Heart right ventricle (tissue), 16 donors: ENCODE measurements around the gene NIPAL1. TPM values are rescaled to one million over a fixed set of nuclear protein-coding genes. Genes with fewer than 3 reads are reported as not detected.

Experiments used
- ATAC-seq, 8 donors: fragments of 200-7000 bp; cut with Tn5 transposase; one replicate each; pipeline ENCODE4 v1.9.1; 2020; ENCODE audit warnings: mild to moderate bottlenecking in 8 of 8, moderate library complexity in 8 of 8, moderate number of reproducible peaks in 1 of 8
- DNase-seq, 2 donors: peaks; one replicate each; pipeline ENCODE4 v3.0.0-alpha.2; 2020
- H3K27ac ChIP-seq, 10 donors: fragments of 200-600 bp; sonication (generic) in 2 of 10; one replicate each; pipeline versions ENCODE4 v1.5.0 to v1.8.0; 2020 to 2022; ENCODE audit warnings: mild to moderate bottlenecking in 3 of 10
- H3K27me3 ChIP-seq, 7 donors: fragments of 200-600 bp; one replicate each; pipeline ENCODE4 v1.8.0; 2021 to 2022; ENCODE audit warnings: mild to moderate bottlenecking in 2 of 7
- H3K36me3 ChIP-seq, 9 donors: fragments of 200-600 bp; sonication (generic) in 1 of 9; one replicate each; pipeline versions ENCODE4 v1.5.0 to v1.8.0; 2020 to 2022; ENCODE audit warnings: mild to moderate bottlenecking in 2 of 9
- H3K4me1 ChIP-seq, 9 donors: fragments of 200-600 bp; sonication (generic) in 1 of 9; one replicate each; pipeline versions ENCODE4 v1.5.0 to v1.8.0; 2020 to 2022; ENCODE audit warnings: mild to moderate bottlenecking in 4 of 9
- H3K4me3 ChIP-seq, 10 donors: fragments of 200-600 bp; sonication (generic) in 2 of 10; one replicate each; pipeline versions ENCODE4 v1.5.0 to v1.8.0; 2020 to 2022; ENCODE audit warnings: mild to moderate bottlenecking in 7 of 10, moderate library complexity in 2 of 10
- H3K9me3 ChIP-seq, 11 donors: fragments of 200-600 bp in 10 of 11; sonication (generic) in 2 of 11; one replicate each; pipeline versions ENCODE4 v1.5.0 to v1.8.0; 2013 to 2022; ENCODE audit warnings: mild to moderate bottlenecking in 2 of 11, control low read depth in 1 of 11, moderate library complexity in 1 of 11
- CTCF ChIP-seq, 9 donors: fragments of 200-600 bp; sonication (generic) in 2 of 9; IDR thresholded peaks; one replicate each; pipeline versions ENCODE4 v1.5.0 to v1.8.0; 2021 to 2022; ENCODE audit warnings: antibody characterized with exemption in 9 of 9, mild to moderate bottlenecking in 5 of 9, moderate library complexity in 1 of 9
- WGBS, 2 donors: extraction: QIAGEN DNeasy Blood & Tissue Kit; methylation state at CpG; one replicate each; pipeline ENCODE4 v1.1.7; 2013; ENCODE audit warnings: inconsistent platforms in 1 of 2; 5-methylcytosine and 5-hydroxymethylcytosine counted together
- intact Hi-C, 10 donors: fragments of 100-400 bp; cut with DNase I; formaldehyde crosslinking; loops; one replicate each; pipeline versions ENCODE4 v1.11.1 to v1.14.2; 2022
- polyA plus RNA-seq, 2 donors: library from polyadenylated mRNA; stranded (reverse); fragments of 200-250 nt; gene quantifications; one replicate each; pipeline ENCODE4 v1.2.3, GENCODE V29; 2013
- total RNA-seq, 10 donors: library from RNA; stranded (reverse); fragmentation: NEBNext Ultra II Directional in 3 of 10; extraction: Animal tissue kit (Norgen Biotek cat#: 25700) in 3 of 10; gene quantifications; one replicate each; pipeline versions ENCODE4 v1.2.1 to v1.2.4, GENCODE V29; 2021 to 2023
- donor health status: Arrhythmogenic right ventricular cardiomyopathy.
- donor health status: ischemic (EF 13 %, LVEDD 7.1; RV severe dilation, severe dysfunction).
- donor health status: healthy with polysubstance abuse.
- donor health status: DM: no; HTN: yes; CAD: no.
- donor health status: DM: no; HTN: no; CAD: no.
- donor health status: ischemic (EF 25% LVEDD 6.9; RV normal size, moderate dysfunction).
- donor health status: ischemic (EF 25% LVEDD 5.7; RV mildly dilated, moderate dysfunction).
- donor health status: healthy.
- donor health status: DM: yes; HTN: yes; CAD: no.
- donor health status: Ischemic cardiomyopathy.
- donor health status: ischemic (EF 35%, LVEDD 5.7; RV mildly dilated, moderate dysfunction).
- donor health status: nonischemic (EF 11% LVEDD 7.7; RV severe dilation, severe dysfunction).
- donor health status: DM: yes; HTN: yes; CAD: no.
- donor health status: PGD.
- donor health status: ischemic (EF 29% LVEDD 5.4; RV normal size, mild dysfunction).
- donor health status: nonischemic (EF 23%, LVEDD 6.1; RV moderate dilation, normal function).

NIPAL1 gene
- total and polyA plus RNA-seq, 12 donors, result 0.04 to 1.4 (median 0.45) TPM

GRCh38 chr4:48079972-48080391, 63.4 kb downstream of the NIPAL1 start:
- no peak for TF ChIP-seq CTCF (IDR thresholded peaks at IDR 0.05)
- H3K27me3 ChIP-seq, result peaks cover 0 to 13% (median 0%) of the 10 kb centered on the region in 7 donors
- H3K27ac ChIP-seq, result no peak overlapping the region
- no peaks in the 10 kb centered on the region for H3K36me3 ChIP-seq
- 63 to 97% methylated on average over 3 of the region's 3 CpGs for WGBS, 2 donors
- no peaks in the 10 kb centered on the region for H3K4me1 ChIP-seq
- H3K9me3 ChIP-seq, result no peaks in the 10 kb centered on the region
- DNase-seq (no peak), ATAC-seq (no peak)
- H3K4me3 ChIP-seq, result no peak overlapping the region
- intact Hi-C loops, result loop anchor here in 3 of 10 donors (5.0 to 10.0 kb wide), 3 partner anchors 33 to 155 kb away; partner anchors contain the start of genes CNGA1 (in 1 of the 3) and NIPAL1 (in 1 of the 3)

GRCh38 chr4:48081196-48081595, 64.6 kb downstream of the NIPAL1 start:
- WGBS, 2 donors, result 66 to 70% methylated on average over 1 of the region's 1 CpG
- DNase-seq (no peak), ATAC-seq (no peak)
- peaks cover 0 to 11% (median 0%) of the 10 kb centered on the region in 7 donors for H3K27me3 ChIP-seq
- no peaks in the 10 kb centered on the region for H3K4me1 ChIP-seq
- no peak overlapping the region for H3K27ac ChIP-seq
- no peaks in the 10 kb centered on the region for H3K9me3 ChIP-seq
- no peak overlapping the region for H3K4me3 ChIP-seq
- no peak for TF ChIP-seq CTCF (IDR thresholded peaks at IDR 0.05)
- H3K36me3 ChIP-seq, result no peaks in the 10 kb centered on the region
- intact Hi-C loops, result loop anchor here in 3 of 10 donors (5.0 to 10.0 kb wide), 3 partner anchors 34 to 156 kb away; partner anchors contain the start of genes CNGA1 (in 1 of the 3) and NIPAL1 (in 1 of the 3)

- H3K27ac ChIP-seq, result no peak overlapping the region
- H3K4me3 ChIP-seq, result no peak overlapping the region
- H3K36me3 ChIP-seq, result no peaks in the 10 kb centered on the region
- ATAC-seq, result no peak
- no peaks in the 10 kb centered on the region for H3K9me3 ChIP-seq
- TF ChIP-seq CTCF (IDR thresholded peaks at IDR 0.05), result no peak
- DNase-seq, result no peak
- no peaks in the 10 kb centered on the region for H3K4me1 ChIP-seq
- H3K27me3 ChIP-seq, result peaks cover 0 to 11% (median 0%) of the 10 kb centered on the region in 7 donors
- intact Hi-C loops, result loop anchor here in 3 of 10 donors (5.0 to 10.0 kb wide), 3 partner anchors 36 to 158 kb away; partner anchors contain the start of genes CNGA1 (in 1 of the 3) and NIPAL1 (in 1 of the 3)
- 73 to 79% methylated on average over 2 of the region's 2 CpGs for WGBS, 2 donors
Observed at GRCh38 chr4:48082956-48083355, 66.4 kb downstream of the NIPAL1 start.

- Histone ChIP-seq H3K9me3 (no peaks in the 10 kb centered on the region), H3K27ac (no peak overlapping the region), H3K27me3 (peaks cover 0 to 11% (median 0%) of the 10 kb centered on the region in 7 donors), H3K4me3 (no peak overlapping the region), H3K36me3 (no peaks in the 10 kb centered on the region), H3K4me1 (no peaks in the 10 kb centered on the region)
- ATAC-seq (no peak), DNase-seq (no peak)
- intact Hi-C loops, result loop anchor here in 9 of 10 donors (2.0 to 10.0 kb wide), 7 partner anchors 69 to 161 kb away; partner anchors contain the start of genes CNGA1 (in 4 of the 9) and NIPAL1 (in 4 of the 9)
- TF ChIP-seq CTCF (IDR thresholded peaks at IDR 0.05), result no peak
- 67 to 68% methylated on average over 8 of the region's 8 CpGs for WGBS, 2 donors
Observed at GRCh38 chr4:48085821-48086589, 69.4 kb downstream of the NIPAL1 start.

Other genes with a start within 250 kb of the NIPAL1 start
- 100 to 1,000 TPM in 2 of 10 donors, 10 to 100 TPM in 8; 13.0 to 159 (median 76.9) TPM for gene CORIN, start 178.7 kb upstream of the NIPAL1 start, total RNA-seq
- 10 to 100 TPM in 1 of 2 donors, 1 to 10 TPM in 1; 8.4 to 69.9 TPM for gene CORIN, start 178.7 kb upstream of the NIPAL1 start, polyA plus RNA-seq
- 1 to 10 TPM; 3.4 to 6.3 (median 5.1) TPM for gene NFXL1, start 102.2 kb upstream of the NIPAL1 start, total RNA-seq
- 1 to 10 TPM; 2.3 to 3.9 TPM for gene NFXL1, start 102.2 kb upstream of the NIPAL1 start, polyA plus RNA-seq
- gene CNGA1, start 91 bp upstream of the NIPAL1 start, total RNA-seq, result 1 to 10 TPM in 1 of 10 donors, under 1 TPM in 6, not detected in 3; 0.11 to 1.6 (median 0.37) TPM
- 1 to 10 TPM in 1 of 2 donors, under 1 TPM in 1; 0.06 to 1.8 TPM for gene CNGA1, start 91 bp upstream of the NIPAL1 start, polyA plus RNA-seq
- 1 to 10 TPM in 4 of 10 donors, under 1 TPM in 5, not detected in 1; 0.37 to 2.9 (median 0.85) TPM for gene TXK, start 117.5 kb downstream of the NIPAL1 start, total RNA-seq
- under 1 TPM; 0.33 to 0.88 TPM for gene TXK, start 117.5 kb downstream of the NIPAL1 start, polyA plus RNA-seq